ENCODE data around the gene TNS3. TPM values are rescaled to one million over a fixed set of nuclear protein-coding genes. Genes with fewer than 3 reads are reported as not detected.

TNS3 gene
- total and polyA plus RNA-seq, 2 of the 13 experiments (the other 11 are each of a cell fraction or from before 2014, with no cell fraction given), result 52.9 to 55.7 TPM

DNA sequence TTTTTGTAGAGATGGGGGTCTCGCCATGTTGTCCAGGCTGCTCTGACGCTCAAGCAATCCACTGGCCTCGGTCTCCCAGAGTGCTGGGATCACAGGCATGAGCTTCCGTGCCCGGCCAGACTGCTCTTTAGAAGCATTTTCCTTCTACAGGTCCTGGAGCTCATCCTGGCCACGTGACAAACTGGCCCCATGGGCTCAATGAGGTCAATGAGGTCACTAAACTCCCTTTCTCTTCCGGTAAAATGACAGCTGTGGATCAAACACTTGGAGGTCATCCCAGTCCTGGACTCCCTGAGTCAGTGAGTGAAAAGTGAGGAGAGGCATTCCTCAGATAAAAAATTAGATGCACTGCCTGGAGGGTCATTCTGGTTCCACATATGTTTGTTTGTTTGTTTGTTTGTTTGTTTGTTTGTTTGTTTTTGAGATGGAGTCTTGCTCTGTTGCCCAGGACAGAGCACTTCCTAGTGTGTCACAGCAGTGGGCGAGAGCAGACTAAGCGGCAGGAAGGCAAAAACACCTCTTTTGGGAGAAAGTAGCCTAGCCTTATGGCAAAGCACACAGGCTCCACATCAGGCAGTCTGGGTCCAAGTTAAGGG lies 134.9 kb downstream of the TNS3 start (continued):
- TF ChIP-seq, protein P1, sequence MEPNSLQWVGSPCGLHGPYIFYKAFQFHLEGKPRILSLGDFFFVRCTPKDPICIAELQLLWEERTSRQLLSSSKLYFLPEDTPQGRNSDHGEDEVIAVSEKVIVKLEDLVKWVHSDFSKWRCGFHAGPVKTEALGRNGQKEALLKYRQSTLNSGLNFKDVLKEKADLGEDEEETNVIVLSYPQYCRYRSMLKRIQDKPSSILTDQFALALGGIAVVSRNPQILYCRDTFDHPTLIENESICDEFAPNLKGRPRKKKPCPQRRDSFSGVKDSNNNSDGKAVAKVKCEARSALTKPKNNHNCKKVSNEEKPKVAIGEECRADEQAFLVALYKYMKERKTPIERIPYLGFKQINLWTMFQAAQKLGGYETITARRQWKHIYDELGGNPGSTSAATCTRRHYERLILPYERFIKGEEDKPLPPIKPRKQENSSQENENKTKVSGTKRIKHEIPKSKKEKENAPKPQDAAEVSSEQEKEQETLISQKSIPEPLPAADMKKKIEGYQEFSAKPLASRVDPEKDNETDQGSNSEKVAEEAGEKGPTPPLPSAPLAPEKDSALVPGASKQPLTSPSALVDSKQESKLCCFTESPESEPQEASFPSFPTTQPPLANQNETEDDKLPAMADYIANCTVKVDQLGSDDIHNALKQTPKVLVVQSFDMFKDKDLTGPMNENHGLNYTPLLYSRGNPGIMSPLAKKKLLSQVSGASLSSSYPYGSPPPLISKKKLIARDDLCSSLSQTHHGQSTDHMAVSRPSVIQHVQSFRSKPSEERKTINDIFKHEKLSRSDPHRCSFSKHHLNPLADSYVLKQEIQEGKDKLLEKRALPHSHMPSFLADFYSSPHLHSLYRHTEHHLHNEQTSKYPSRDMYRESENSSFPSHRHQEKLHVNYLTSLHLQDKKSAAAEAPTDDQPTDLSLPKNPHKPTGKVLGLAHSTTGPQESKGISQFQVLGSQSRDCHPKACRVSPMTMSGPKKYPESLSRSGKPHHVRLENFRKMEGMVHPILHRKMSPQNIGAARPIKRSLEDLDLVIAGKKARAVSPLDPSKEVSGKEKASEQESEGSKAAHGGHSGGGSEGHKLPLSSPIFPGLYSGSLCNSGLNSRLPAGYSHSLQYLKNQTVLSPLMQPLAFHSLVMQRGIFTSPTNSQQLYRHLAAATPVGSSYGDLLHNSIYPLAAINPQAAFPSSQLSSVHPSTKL (CRISPR knock-in tag; IDR thresholded peaks at IDR 0.05), result peak; percentile 31; the same call in 1 of the 2 replicates
- TF ChIP-seq POLR2AphosphoS5 (IDR thresholded peaks at IDR 0.05; ENCODE audit: low read depth, low read length) (no peak), KDM6A (CRISPR knock-in tag; IDR thresholded peaks at IDR 0.05; ENCODE audit: low read depth) (no peak), ZBTB21 (CRISPR knock-in tag; IDR thresholded peaks at IDR 0.05) (no peak), KMT2B (CRISPR knock-in tag; IDR thresholded peaks at IDR 0.05) (no peak), ZKSCAN5 (CRISPR knock-in tag; IDR thresholded peaks at IDR 0.05) (no peak), RXRB (CRISPR knock-in tag; IDR thresholded peaks at IDR 0.05; ENCODE audit: borderline replicate concordance) (peak; percentile 64)

- 78% methylated on average over 14 of the region's 14 CpGs for WGBS (ENCODE audit: low lambda C conversion rate)
- Histone ChIP-seq H3K27ac (ENCODE audit: extremely low read length, insufficient read depth, low read length) (no peak overlapping the region), H2AFZ (ENCODE audit: low read length) (no peak overlapping the region), H3K4me2 (ENCODE audit: low read depth, low read length) (0 out of 2 replicates have a peak overlapping the region, but pooled peaks have one; percentile 4), H3K27me3 (ENCODE audit: control insufficient read depth in 1 of 2, insufficient read depth in 2 of 2, low read length in 2 of 2) (no peaks in the 10 kb centered on the region), H4K20me1 (ENCODE audit: insufficient read depth, low read length) (peaks cover 67% of the 10 kb centered on the region), H3K9ac (ENCODE audit: insufficient read depth, low read depth, low read length) (no peak overlapping the region), H3K79me2 (ENCODE audit: insufficient read depth, low read length) (peaks cover 77% of the 10 kb centered on the region), H3K36me3 (replicated peaks in 1 of 2; ENCODE audit: control insufficient read depth in 1 of 2, insufficient read depth in 2 of 2, low read length in 2 of 2) (peaks cover 15 to 33% of the 10 kb centered on the region in 2 experiments; a peak in 4 of 5 replicates), H3K4me3 (replicated peaks in 1 of 3; ENCODE audit: insufficient read depth in 1 of 3, low read depth in 2 of 3, low read length in 3 of 3) (no peak overlapping the region), H3K9me3 (ENCODE audit: low read length) (no peaks in the 10 kb centered on the region), H3K4me1 (ENCODE audit: insufficient read depth, low read length) (peaks cover 60% of the 10 kb centered on the region)
- FAIRE-seq (peak; percentile 67), DNase-seq (ENCODE audit: low spot score) (peak; percentile 49), ATAC-seq (peak; percentile 46)
- in situ Hi-C loops (cut with HindIII; ENCODE audit: extremely low pct_ligation_motif_present, low pct_unique_long_range_greater_than_20kb) (no loop called here), intact Hi-C loops (cut with micrococcal nuclease; ENCODE audit: unreplicated experiment) (loop anchor here (1.0 to 5.0 kb wide), 3 partner anchors 26 to 373 kb away; no protein-coding TSS in a partner anchor)
- no TSS peak for BruUV-seq (replicated peaks)
- ChIA-PET POLR2A (interaction anchor here (0.9 to 1.9 kb wide), 4 partner anchors 13 to 319 kb away, joined by 3 to 5 read pairs (median 4); no protein-coding TSS in a partner anchor), CTCF (ENCODE audit: low intra/inter-chr PET ratio, low total read pairs) (no interaction called here)
- TF ChIP-seq ZNF562 (CRISPR knock-in tag; IDR thresholded peaks at IDR 0.05; ENCODE audit: borderline replicate concordance), result no peak
- TF ChIP-seq MED1 (CRISPR knock-in tag; IDR thresholded peaks at IDR 0.05), result no peak
- TF ChIP-seq, protein P1 (CRISPR knock-in tag; IDR thresholded peaks at IDR 0.05), result peak; percentile 62
- TF ChIP-seq, protein P2, sequence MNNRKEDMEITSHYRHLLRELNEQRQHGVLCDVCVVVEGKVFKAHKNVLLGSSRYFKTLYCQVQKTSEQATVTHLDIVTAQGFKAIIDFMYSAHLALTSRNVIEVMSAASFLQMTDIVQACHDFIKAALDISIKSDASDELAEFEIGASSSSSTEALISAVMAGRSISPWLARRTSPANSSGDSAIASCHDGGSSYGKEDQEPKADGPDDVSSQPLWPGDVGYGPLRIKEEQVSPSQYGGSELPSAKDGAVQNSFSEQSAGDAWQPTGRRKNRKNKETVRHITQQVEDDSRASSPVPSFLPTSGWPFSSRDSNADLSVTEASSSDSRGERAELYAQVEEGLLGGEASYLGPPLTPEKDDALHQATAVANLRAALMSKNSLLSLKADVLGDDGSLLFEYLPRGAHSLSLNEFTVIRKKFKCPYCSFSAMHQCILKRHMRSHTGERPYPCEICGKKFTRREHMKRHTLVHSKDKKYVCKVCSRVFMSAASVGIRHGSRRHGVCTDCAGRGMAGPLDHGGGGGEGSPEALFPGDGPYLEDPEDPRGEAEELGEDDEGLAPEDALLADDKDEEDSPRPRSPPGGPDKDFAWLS (CRISPR knock-in tag; IDR thresholded peaks at IDR 0.05; ENCODE audit: borderline replicate concordance), result no peak
- no peak for TF ChIP-seq EED (CRISPR knock-in tag; IDR thresholded peaks at IDR 0.05)
Measured at GRCh38 chr7:47444376-47445098, 137.4 kb downstream of the TNS3 start.

Measured in HepG2 (cell line).